Adipocyte (in vitro differentiated cells): Measurements from ENCODE around the gene SH3D19.
A peak's percentile ranks its signal among the peaks of the same experiment; 100 is the strongest.

Source experiments
- DNase-seq: peaks from one replicate; pipeline ENCODE4 v3.0.0-alpha.2; 2015; ENCODE audit warnings: low read depth
- H3K27me3 ChIP-seq: replicated peaks from 2 replicates; pipeline ENCODE4 v1.7.0; 2013; ENCODE audit warnings: mild to moderate bottlenecking, low read length, moderate library complexity; ENCODE audit not compliant: control insufficient read depth, insufficient read depth
- H3K36me3 ChIP-seq: 2 replicates; pipeline ENCODE4 v1.7.0; 2013; ENCODE audit warnings: low read length, mild to moderate bottlenecking, moderate library complexity; ENCODE audit not compliant: control insufficient read depth, insufficient read depth, severe bottlenecking
- H3K4me1 ChIP-seq: 2 replicates; pipeline ENCODE4 v1.7.0; 2013; ENCODE audit warnings: mild to moderate bottlenecking, low read length, moderate library complexity; ENCODE audit not compliant: control insufficient read depth, insufficient read depth
- H3K4me3 ChIP-seq: 2 replicates; pipeline ENCODE4 v1.7.0; 2013; ENCODE audit warnings: mild to moderate bottlenecking, low read length, moderate library complexity
- H3K9ac ChIP-seq: 2 replicates; pipeline ENCODE4 v1.7.0; 2013; ENCODE audit warnings: mild to moderate bottlenecking, low read length, moderate library complexity
- H3K9me3 ChIP-seq: 2 replicates; pipeline ENCODE4 v1.7.0; 2013; ENCODE audit warnings: mild to moderate bottlenecking, low read length, moderate library complexity; ENCODE audit not compliant: control insufficient read depth

Gene SH3D19

DNA sequence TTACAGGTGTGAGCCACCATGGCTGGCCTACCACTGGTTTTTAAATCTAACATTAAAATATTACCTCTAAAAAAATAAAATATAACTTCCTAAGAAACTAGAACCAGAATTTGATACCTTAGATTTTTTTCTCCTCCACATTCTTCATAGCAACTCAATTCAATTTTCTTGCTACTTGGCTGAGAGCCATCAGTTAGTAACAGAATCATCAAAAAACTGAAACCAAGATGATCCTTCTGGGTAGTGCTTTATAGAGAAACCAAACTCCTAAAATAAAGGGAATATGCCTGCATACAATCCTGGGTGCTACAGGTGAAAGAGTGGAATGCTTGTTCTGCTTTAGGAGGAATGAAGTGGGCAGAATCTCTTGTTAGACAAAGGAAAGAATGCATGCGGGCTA, 161.6 kb downstream of the SH3D19 start:
- Histone ChIP-seq H3K4me1 (peaks cover 35% of the 10 kb centered on the region), H3K36me3 (peaks cover 61% of the 10 kb centered on the region), H3K27me3 (no peaks in the 10 kb centered on the region), H3K9me3 (no peaks in the 10 kb centered on the region), H3K4me3 (no peak overlapping the region), H3K9ac (no peak overlapping the region)
- DNase-seq = peak; percentile 53

DNA sequence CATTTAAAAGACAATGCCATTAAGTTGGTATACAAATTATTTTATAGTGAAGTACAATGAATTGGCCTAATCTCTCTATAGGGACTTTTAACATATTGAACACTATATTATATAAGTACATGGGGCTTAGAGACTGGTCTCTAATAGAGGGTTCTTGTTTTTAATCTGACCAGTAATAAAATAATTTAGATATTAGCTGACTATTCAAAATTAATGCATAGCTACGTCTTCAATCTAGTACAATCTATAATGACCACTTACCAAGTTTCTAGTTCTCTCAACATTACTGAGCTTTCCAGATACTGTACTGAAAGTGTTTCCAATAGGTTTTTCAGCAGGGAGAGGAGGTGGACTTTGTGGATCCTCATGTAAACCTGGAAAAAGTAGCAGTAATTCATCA, 166.4 kb downstream of the SH3D19 start:
- Histone ChIP-seq H3K9me3 (no peaks in the 10 kb centered on the region), H3K36me3 (peaks cover 85% of the 10 kb centered on the region), H3K9ac (no peak overlapping the region), H3K4me3 (no peak overlapping the region), H3K27me3 (no peaks in the 10 kb centered on the region), H3K4me1 (peaks cover 2% of the 10 kb centered on the region)
- no peak for DNase-seq

DNA sequence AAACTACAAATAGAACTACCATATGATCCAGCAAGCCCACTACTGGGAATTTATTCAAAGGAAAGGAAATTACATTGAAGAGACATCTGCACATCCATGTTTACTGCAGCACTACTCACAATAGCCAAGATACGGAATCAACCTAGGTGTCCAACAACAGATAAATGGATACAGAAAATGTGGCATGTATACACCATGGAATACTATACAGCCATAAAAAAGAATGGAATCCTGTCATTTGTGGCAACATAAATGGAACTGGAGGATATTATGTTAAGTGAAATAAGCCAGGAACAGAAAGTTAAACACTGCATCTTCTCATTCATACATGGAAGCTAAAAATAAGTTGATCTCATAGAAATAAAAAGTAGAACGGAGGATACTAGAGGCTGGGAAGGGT, 167.9 kb downstream of the SH3D19 start:
- Histone ChIP-seq H3K9ac (no peak overlapping the region), H3K27me3 (no peaks in the 10 kb centered on the region)

DNA sequence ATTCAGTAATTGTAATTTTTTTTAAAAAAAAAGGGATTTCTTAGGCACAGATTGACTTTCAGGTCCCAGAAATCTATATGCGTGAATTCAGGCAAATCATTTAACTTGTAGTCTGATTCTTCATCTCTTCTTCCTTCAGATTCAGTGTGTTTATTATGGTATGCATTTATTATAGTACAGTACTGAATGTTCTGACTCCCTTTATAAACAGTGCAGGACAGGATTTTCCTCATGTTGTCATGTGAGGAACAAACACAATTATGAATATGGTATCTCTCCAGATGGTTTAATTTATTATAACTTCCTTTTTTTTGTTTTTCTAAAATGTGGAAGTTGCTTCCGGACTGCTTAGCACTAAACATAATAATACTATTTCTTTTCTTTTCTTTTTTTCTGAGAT, 171.8 kb downstream of the SH3D19 start:
- no peak overlapping the region for H3K9ac ChIP-seq
- H3K4me1 ChIP-seq = peaks cover 5% of the 10 kb centered on the region
- DNase-seq = peak; percentile 33
- H3K4me3 ChIP-seq = no peak overlapping the region
- H3K36me3 ChIP-seq = peaks cover 54% of the 10 kb centered on the region
- H3K27me3 ChIP-seq = no peaks in the 10 kb centered on the region
- H3K9me3 ChIP-seq = no peaks in the 10 kb centered on the region

More for the DNA sequence above, 167.9 kb downstream of the SH3D19 start:
- Histone ChIP-seq H3K36me3 (peaks cover 76% of the 10 kb centered on the region), H3K4me3 (no peak overlapping the region), H3K9me3 (no peaks in the 10 kb centered on the region), H3K4me1 (no peaks in the 10 kb centered on the region)
- DNase-seq = no peak

DNA sequence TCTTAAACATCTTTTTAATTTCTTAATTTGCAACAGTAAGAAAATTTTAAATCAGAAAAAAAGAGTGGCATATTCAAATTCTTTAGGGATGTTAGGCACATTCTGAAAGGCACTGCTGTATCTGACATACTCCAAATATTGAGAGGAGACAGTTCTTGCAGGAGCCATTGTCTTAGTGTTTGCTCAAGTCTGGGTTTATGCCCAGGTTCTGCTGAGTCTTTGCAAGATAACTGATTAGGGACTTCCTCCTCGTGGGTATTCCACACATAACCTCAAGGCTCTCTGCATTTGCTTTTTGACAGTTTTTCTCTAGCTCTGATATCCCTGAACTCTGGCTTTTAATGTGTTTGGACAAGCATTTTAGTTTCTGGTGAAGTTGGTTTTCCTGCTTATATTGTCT, 173.4 kb downstream of the SH3D19 start:
- no peaks in the 10 kb centered on the region for H3K27me3 ChIP-seq
- peaks cover 13% of the 10 kb centered on the region for H3K4me1 ChIP-seq
- no peak overlapping the region for H3K9ac ChIP-seq
- peaks cover 54% of the 10 kb centered on the region for H3K36me3 ChIP-seq
- H3K9me3 ChIP-seq = no peaks in the 10 kb centered on the region
- H3K4me3 ChIP-seq = no peak overlapping the region
- no peak for DNase-seq

DNA sequence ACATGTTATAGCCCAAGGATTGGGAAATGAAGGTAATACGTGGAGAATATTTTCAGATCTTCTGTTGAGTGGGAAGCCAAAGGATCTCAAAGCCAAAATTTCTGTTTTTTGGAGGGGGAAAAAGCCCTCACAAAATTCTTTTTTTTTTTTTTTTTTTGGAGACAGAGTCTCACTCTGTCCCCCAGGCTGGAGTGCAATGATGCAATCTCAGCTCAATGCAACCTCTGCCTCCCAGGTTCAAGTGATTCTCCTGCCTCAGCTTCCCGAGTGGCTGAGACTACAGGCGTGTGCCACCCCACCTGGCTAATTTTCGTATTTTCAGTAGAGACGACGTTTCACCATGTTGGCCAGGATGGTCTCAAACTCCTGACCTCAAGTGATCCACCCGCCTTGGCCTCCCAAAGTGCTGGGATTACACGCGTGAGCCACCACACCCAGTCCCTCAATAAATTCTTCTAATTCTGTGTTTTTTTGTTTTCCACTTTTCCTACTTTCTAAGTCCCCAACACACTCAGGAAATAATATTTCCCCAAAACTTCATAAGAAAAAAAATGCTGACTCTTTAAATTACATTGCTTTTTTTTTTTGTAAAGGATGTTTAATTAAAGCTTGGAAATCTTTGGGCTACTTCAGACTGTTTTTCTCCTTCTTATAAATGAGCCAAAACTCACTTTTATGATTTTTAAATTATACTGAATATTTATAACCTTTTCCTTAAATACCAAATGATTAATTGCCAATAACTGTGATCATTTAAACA, 174.4 kb downstream of the SH3D19 start:
- H3K9ac ChIP-seq = no peak overlapping the region
- peaks cover 13% of the 10 kb centered on the region for H3K4me1 ChIP-seq
- DNase-seq = no peak
- peaks cover 52% of the 10 kb centered on the region for H3K36me3 ChIP-seq
- no peaks in the 10 kb centered on the region for H3K27me3 ChIP-seq
- no peaks in the 10 kb centered on the region for H3K9me3 ChIP-seq
- H3K4me3 ChIP-seq = no peak overlapping the region

DNA sequence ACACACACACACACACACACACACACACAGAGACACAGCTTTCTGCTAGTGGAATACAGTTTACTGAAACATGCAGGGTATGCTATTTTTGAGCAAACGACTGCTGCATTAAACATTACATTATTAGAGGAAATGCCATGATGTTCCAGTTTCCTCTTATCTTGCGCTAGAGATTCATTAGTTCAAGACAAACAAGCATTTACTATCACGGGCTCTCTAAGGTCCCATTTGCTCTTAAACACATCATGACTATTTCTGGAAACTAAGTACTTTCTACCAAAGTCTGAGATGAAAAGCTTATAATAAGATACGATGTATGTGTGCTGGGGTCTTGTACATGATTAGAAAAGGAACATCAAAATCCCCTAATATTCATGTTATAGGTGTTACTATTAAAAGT, 177.1 kb downstream of the SH3D19 start:
- peaks cover 60% of the 10 kb centered on the region for H3K36me3 ChIP-seq

DNA sequence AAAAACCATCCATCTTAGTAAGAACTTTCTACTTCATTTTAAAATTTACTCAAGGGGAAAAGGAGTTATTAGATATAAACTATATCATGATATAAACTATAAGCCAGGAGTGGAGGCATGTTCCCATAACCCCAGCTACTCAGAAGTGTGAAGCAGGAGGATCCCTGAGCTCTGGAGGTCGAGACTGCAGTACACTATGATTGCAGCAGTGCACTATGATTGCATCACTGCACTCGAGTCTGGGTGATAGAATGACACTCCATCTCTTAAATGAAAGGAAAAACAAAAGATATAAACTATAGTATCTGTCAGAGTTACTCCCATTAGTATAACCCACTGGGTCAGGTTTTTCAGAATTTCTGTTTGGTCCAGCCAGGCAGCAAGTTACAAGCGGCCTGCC, 178.4 kb downstream of the SH3D19 start:
- Histone ChIP-seq H3K4me1 (peaks cover 11% of the 10 kb centered on the region), H3K27me3 (no peaks in the 10 kb centered on the region), H3K36me3 (peaks cover 71% of the 10 kb centered on the region), H3K4me3 (no peak overlapping the region), H3K9ac (no peak overlapping the region), H3K9me3 (no peaks in the 10 kb centered on the region)
- DNase-seq = peak; percentile 49

More for the DNA sequence above, 177.1 kb downstream of the SH3D19 start:
- H3K4me3 ChIP-seq = no peak overlapping the region
- H3K9ac ChIP-seq = no peak overlapping the region
- H3K27me3 ChIP-seq = no peaks in the 10 kb centered on the region
- DNase-seq = no peak
- no peaks in the 10 kb centered on the region for H3K9me3 ChIP-seq
- peaks cover 13% of the 10 kb centered on the region for H3K4me1 ChIP-seq

DNA sequence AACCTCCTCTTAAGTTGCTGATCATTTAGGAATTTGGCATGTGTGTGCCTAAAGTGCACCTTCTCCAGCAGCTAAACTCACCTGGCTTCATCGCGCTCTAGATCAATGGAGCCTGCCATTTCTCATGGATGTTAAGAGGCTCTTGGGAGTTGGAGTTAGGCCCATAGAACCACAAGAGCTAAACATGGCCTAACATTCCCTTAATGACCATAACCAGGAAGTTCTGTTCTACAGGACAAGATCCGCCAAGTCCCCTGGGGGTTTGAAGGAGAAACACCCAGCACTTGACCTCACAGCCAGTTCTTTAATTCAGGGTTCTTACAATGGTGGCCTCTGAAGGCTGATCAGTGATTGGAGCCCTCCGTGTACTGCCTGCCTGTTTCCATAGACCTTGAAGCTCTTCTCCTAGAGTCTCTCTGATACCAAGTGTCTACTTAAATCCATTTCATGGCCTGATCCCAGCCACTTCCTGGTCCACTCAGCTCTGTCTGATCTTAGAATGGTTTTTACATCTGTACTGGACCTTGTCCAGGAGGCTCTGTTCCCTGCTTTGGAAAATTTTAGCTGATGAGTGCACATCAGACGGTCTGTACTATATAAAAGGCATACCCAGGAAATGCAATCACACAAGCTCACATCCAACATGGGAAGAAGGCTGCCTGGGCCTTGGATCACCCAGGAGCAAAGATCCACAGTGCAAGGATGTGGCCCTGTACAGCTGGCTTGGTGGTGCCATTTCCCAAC, 180.9 kb downstream of the SH3D19 start:
- no peak overlapping the region for H3K9ac ChIP-seq

DNA sequence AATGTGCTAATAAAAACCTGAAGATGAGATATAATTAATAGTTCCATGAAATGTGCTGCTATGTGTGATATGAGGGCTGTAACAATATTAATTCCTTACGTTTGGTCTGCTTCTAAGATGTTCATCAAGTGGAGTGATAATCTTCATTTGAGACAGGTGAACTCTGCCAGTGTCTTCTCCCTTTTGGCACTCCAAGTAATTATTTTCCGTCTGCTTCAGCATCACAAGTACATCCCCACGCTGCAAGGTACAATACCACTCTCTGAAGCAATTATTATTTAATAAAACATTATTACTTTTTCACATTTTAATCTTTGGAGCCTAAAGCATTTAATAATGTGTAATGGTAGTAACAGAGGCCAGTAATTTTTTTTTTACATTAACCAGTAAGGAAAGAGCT, 181.6 kb downstream of the SH3D19 start:
- H3K9ac ChIP-seq = no peak overlapping the region
- H3K9me3 ChIP-seq = no peaks in the 10 kb centered on the region
- no peak overlapping the region for H3K4me3 ChIP-seq
- no peaks in the 10 kb centered on the region for H3K27me3 ChIP-seq
- DNase-seq = no peak
- H3K4me1 ChIP-seq = peaks cover 11% of the 10 kb centered on the region
- H3K36me3 ChIP-seq = peaks cover 95% of the 10 kb centered on the region

More for the DNA sequence above, 180.9 kb downstream of the SH3D19 start:
- Histone ChIP-seq H3K4me3 (no peak overlapping the region), H3K36me3 (peaks cover 95% of the 10 kb centered on the region), H3K27me3 (no peaks in the 10 kb centered on the region), H3K4me1 (peaks cover 11% of the 10 kb centered on the region), H3K9me3 (no peaks in the 10 kb centered on the region)
- DNase-seq = no peak

DNA sequence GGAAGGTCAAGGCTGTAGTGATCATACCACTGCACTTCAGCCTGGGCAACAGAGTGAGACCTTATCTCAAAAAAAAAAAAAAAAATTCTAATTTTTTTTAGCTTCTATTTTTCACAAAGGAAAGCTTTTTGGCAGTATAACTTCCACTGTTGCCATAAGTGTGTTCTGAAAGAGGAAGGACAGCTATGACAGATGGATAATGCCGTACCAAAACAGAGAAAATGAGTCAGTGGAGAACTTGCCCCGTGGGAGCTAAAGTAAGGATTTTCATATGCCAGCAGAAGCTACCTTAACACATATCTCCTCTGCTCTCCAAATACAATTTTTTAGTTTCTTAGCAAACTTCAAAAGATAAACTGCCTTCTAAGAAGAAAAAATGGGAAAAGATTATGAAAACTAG, 182.2 kb downstream of the SH3D19 start:
- Histone ChIP-seq H3K27me3 (no peaks in the 10 kb centered on the region), H3K4me3 (no peak overlapping the region), H3K9me3 (no peaks in the 10 kb centered on the region), H3K9ac (no peak overlapping the region), H3K36me3 (peaks cover 95% of the 10 kb centered on the region), H3K4me1 (peaks cover 13% of the 10 kb centered on the region)
- no peak for DNase-seq
